ENCODE data around the gene VPS13A. TPM values are rescaled to one million over a fixed set of nuclear protein-coding genes. Genes with fewer than 3 reads are reported as not detected.
"Not testable (repeated sequence)": the region's sequence is repeated elsewhere in the genome, so short reads cannot be mapped to it uniquely, and the experiment has no call there.

The VPS13A gene
- total RNA-seq, 1 experiment from 2014 or later: 34.8 TPM

DNA sequence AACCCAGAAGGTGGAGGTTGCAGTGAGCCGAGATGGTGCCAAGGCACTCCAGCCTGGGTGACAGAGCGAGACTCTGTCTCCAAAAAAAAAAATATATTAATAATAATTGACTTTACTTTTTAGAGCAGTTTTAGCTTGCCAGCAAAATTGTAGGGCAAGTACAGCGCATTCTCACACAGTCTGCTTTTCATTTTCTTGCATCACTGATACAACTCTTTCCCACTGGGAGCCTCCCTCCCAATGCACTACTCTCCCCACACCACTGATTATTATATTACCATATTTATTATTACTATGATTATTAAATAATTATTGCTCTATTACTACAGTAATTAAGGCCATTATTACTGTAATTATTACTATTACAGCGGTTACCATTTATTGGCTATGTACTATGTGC, 257.9 kb downstream of the VPS13A start:
- Histone ChIP-seq H3K4me3 (no peak overlapping the region), H3K36me3 (no peaks in the 10 kb centered on the region), H3K9me3 (replicated peaks) (no peaks in the 10 kb centered on the region), H3K27me3 (no peaks in the 10 kb centered on the region), H3K4me1 (no peaks in the 10 kb centered on the region), H3K27ac (no peak overlapping the region)
- DNase-seq: no peak

- DNase-seq: no peak
Observed at GRCh38 chr9:77435688-77436087, 258.4 kb downstream of the VPS13A start.

GRCh38 chr9:77438653-77439052, 261.3 kb downstream of the VPS13A start:
- Histone ChIP-seq H3K27ac (no peak overlapping the region), H3K9me3 (replicated peaks) (no peaks in the 10 kb centered on the region), H3K4me1 (no peaks in the 10 kb centered on the region), H3K27me3 (no peaks in the 10 kb centered on the region; the same call in 1 of the 2 replicates), H3K36me3 (no peaks in the 10 kb centered on the region), H3K4me3 (no peak overlapping the region)
- no peak for DNase-seq

More at GRCh38 chr9:77435688-77436087, 258.4 kb downstream of the VPS13A start:
- H3K4me3 ChIP-seq: no peak overlapping the region
- H3K4me1 ChIP-seq: no peaks in the 10 kb centered on the region
- H3K27ac ChIP-seq: no peak overlapping the region
- H3K9me3 ChIP-seq (replicated peaks): no peaks in the 10 kb centered on the region
- no peaks in the 10 kb centered on the region for H3K27me3 ChIP-seq
- H3K36me3 ChIP-seq: no peaks in the 10 kb centered on the region

GRCh38 chr9:77440057-77440456, 262.7 kb downstream of the VPS13A start:
- no peak overlapping the region for H3K27ac ChIP-seq
- DNase-seq: peak; percentile 45 to 61
- H3K36me3 ChIP-seq: no peaks in the 10 kb centered on the region
- H3K4me1 ChIP-seq: no peaks in the 10 kb centered on the region
- peak overlapping the region; percentile 38 for H3K4me3 ChIP-seq
- no peaks in the 10 kb centered on the region; the same call in 1 of the 2 replicates for H3K27me3 ChIP-seq
- H3K9me3 ChIP-seq (replicated peaks): no peaks in the 10 kb centered on the region

- H3K27me3 ChIP-seq; H3K4me3 ChIP-seq; H3K9me3 ChIP-seq (replicated peaks); DNase-seq; H3K36me3 ChIP-seq; H3K27ac ChIP-seq; H3K4me1 ChIP-seq: not testable (repeated sequence)
Observed at GRCh38 chr9:77441124-77441523, 263.8 kb downstream of the VPS13A start.

GRCh38 chr9:77442436-77442835, 265.1 kb downstream of the VPS13A start:
- Histone ChIP-seq H3K4me1 (no peaks in the 10 kb centered on the region), H3K36me3 (no peaks in the 10 kb centered on the region), H3K27ac (no peak overlapping the region), H3K27me3 (no peaks in the 10 kb centered on the region; the same call in 1 of the 2 replicates), H3K9me3 (replicated peaks) (no peaks in the 10 kb centered on the region), H3K4me3 (no peak overlapping the region)
- DNase-seq: no peak

GRCh38 chr9:77447646-77448045, 270.3 kb downstream of the VPS13A start:
- Histone ChIP-seq H3K36me3 (no peaks in the 10 kb centered on the region), H3K4me1 (no peaks in the 10 kb centered on the region), H3K27ac (no peak overlapping the region), H3K9me3 (replicated peaks) (no peaks in the 10 kb centered on the region), H3K27me3 (no peaks in the 10 kb centered on the region), H3K4me3 (no peak overlapping the region)
- no peak for DNase-seq

GRCh38 chr9:77449240-77450084, 272.1 kb downstream of the VPS13A start:
- H3K27ac ChIP-seq: no peak overlapping the region
- H3K4me1 ChIP-seq: no peaks in the 10 kb centered on the region
- no peak overlapping the region for H3K4me3 ChIP-seq
- no peaks in the 10 kb centered on the region for H3K9me3 ChIP-seq (replicated peaks)
- H3K36me3 ChIP-seq: no peaks in the 10 kb centered on the region
- DNase-seq: no peak
- H3K27me3 ChIP-seq: no peaks in the 10 kb centered on the region

- DNase-seq: no peak
- Histone ChIP-seq H3K4me3 (no peak overlapping the region), H3K9me3 (replicated peaks) (no peaks in the 10 kb centered on the region), H3K27ac (no peak overlapping the region), H3K4me1 (no peaks in the 10 kb centered on the region), H3K27me3 (no peaks in the 10 kb centered on the region), H3K36me3 (no peaks in the 10 kb centered on the region)
Observed at GRCh38 chr9:77450085-77450475, 272.7 kb downstream of the VPS13A start.

DNA sequence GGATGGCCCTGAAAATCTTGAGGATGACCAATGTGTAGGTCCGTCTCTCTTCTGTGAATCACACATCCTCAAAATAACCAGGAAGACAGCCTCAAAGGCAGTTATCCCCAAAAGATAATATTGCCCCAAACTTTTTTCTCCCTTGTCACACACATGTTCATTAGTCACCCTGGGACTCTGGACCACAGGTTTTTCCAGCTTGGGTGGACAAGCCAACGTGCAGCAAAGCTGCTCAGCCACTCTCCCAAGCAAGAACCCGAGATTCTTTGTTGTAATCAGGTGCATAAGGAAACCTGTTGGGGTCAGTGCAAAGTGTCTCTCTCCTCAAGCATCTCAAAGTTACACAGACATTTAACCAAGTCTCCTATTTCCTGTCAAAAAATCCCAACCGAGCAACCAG, 274.2 kb downstream of the VPS13A start:
- no peaks in the 10 kb centered on the region for H3K9me3 ChIP-seq (replicated peaks)
- no peaks in the 10 kb centered on the region for H3K36me3 ChIP-seq
- H3K4me3 ChIP-seq: no peak overlapping the region
- no peak for DNase-seq
- no peaks in the 10 kb centered on the region for H3K4me1 ChIP-seq
- no peaks in the 10 kb centered on the region for H3K27me3 ChIP-seq
- no peak overlapping the region for H3K27ac ChIP-seq

GRCh38 chr9:77453825-77454647, 276.7 kb downstream of the VPS13A start:
- H3K36me3 ChIP-seq: no peaks in the 10 kb centered on the region
- peaks cover 2% of the 10 kb centered on the region; the same call in 1 of the 2 replicates for H3K4me1 ChIP-seq
- no peaks in the 10 kb centered on the region for H3K27me3 ChIP-seq
- no peak overlapping the region for H3K27ac ChIP-seq
- H3K9me3 ChIP-seq (replicated peaks): no peaks in the 10 kb centered on the region
- H3K4me3 ChIP-seq: no peak overlapping the region
- no peak for DNase-seq

GRCh38 chr9:77454663-77455062, 277.3 kb downstream of the VPS13A start:
- H3K27ac ChIP-seq: no peak overlapping the region
- H3K9me3 ChIP-seq (replicated peaks): no peaks in the 10 kb centered on the region
- no peaks in the 10 kb centered on the region for H3K36me3 ChIP-seq
- no peak overlapping the region for H3K4me3 ChIP-seq
- no peak for DNase-seq
- peaks cover 2% of the 10 kb centered on the region; the same call in 1 of the 2 replicates for H3K4me1 ChIP-seq
- no peaks in the 10 kb centered on the region for H3K27me3 ChIP-seq

GRCh38 chr9:77455312-77455927, 278.1 kb downstream of the VPS13A start:
- H3K36me3 ChIP-seq: no peaks in the 10 kb centered on the region
- H3K4me3 ChIP-seq: no peak overlapping the region
- peaks cover 2% of the 10 kb centered on the region; the same call in 1 of the 2 replicates for H3K4me1 ChIP-seq
- peak; percentile 46 to 74 for DNase-seq
- no peaks in the 10 kb centered on the region for H3K9me3 ChIP-seq (replicated peaks)
- no peak overlapping the region for H3K27ac ChIP-seq
- H3K27me3 ChIP-seq: no peaks in the 10 kb centered on the region

DNA sequence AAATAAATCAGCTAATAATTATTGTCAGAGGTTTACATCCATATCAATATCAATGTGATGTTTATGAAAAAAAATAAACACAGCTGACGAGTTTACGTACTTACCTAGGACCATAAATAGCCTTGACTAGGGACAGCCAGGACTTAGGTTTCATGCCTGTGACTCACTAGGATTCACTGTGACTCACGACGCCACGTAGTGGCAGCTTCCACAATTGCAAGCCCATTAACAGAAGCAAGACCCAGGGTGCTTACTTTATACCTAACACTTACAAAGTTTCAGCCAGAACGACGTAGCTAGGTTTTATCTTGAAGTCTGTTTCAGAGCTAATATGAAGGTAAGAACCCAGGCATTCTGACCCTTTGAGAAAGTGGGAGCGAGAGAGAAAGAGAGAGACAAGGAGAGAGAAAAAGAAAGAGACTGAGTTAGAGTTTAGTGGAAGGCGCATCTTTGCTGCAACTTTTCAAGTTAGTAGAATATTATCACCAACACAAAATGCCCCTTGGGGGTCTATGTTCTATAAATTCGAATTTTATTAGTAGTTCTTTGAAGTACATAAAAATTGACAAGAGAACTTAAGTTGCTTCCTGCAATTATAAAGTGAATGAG, 279.6 kb downstream of the VPS13A start:
- no peaks in the 10 kb centered on the region for H3K36me3 ChIP-seq
- peaks cover 2% of the 10 kb centered on the region; the same call in 1 of the 2 replicates for H3K4me1 ChIP-seq
- no peak overlapping the region for H3K27ac ChIP-seq
- no peaks in the 10 kb centered on the region for H3K9me3 ChIP-seq (replicated peaks)
- DNase-seq: peak; percentile 83 to 96
- H3K4me3 ChIP-seq: no peak overlapping the region
- H3K27me3 ChIP-seq: 0 out of 2 replicates have a peak, but pooled peaks cover 3% of the 10 kb centered on the region
